ENCODE results near the gene ENHO.

- TF ChIP-seq, protein P1, sequence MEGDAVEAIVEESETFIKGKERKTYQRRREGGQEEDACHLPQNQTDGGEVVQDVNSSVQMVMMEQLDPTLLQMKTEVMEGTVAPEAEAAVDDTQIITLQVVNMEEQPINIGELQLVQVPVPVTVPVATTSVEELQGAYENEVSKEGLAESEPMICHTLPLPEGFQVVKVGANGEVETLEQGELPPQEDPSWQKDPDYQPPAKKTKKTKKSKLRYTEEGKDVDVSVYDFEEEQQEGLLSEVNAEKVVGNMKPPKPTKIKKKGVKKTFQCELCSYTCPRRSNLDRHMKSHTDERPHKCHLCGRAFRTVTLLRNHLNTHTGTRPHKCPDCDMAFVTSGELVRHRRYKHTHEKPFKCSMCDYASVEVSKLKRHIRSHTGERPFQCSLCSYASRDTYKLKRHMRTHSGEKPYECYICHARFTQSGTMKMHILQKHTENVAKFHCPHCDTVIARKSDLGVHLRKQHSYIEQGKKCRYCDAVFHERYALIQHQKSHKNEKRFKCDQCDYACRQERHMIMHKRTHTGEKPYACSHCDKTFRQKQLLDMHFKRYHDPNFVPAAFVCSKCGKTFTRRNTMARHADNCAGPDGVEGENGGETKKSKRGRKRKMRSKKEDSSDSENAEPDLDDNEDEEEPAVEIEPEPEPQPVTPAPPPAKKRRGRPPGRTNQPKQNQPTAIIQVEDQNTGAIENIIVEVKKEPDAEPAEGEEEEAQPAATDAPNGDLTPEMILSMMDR (IDR thresholded peaks at IDR 0.05; ENCODE audit: low read depth, low read length, poor library complexity, severe bottlenecking), result no peak
- no peak for TF ChIP-seq EZH2phosphoT487 (IDR thresholded peaks at IDR 0.05; ENCODE audit: borderline replicate concordance, low read length)
These were observed 36.2 kb downstream of the ENHO start for GRCh38 chr9:34486572-34486971.

All from DOHH2 (cell line).